Stimulated activated memory B cell treated with anti-CD40 and anti-IgM and Interleukin-4, amounts not matched to agents 10 μg/mL and 1 μg/mL and 100 μg/mL, for 72 hours (primary cell): ENCODE measurements around the gene OR10J5.
"Not testable (repeated sequence)": the region's sequence is repeated elsewhere in the genome, so short reads cannot be mapped to it uniquely, and the experiment has no call there.

ENCODE experiments used
- ATAC-seq: fragments of 150-1000 bp; cut with Tn5 transposase; 2 replicates; pipeline ENCODE4 v1.10.0; 2021
- H3K27ac Mint-ChIP-seq: one replicate; pipeline ENCODE4 v1.8.0; 2022; ENCODE audit warnings: mild to moderate bottlenecking, mixed read lengths
- H3K27me3 Mint-ChIP-seq: one replicate; pipeline ENCODE4 v1.8.0; 2022; ENCODE audit warnings: mixed read lengths
- H3K36me3 Mint-ChIP-seq: one replicate; pipeline ENCODE4 v1.8.0; 2022; ENCODE audit warnings: mixed read lengths
- H3K4me1 Mint-ChIP-seq: one replicate; pipeline ENCODE4 v1.8.0; 2022; ENCODE audit warnings: mixed read lengths
- H3K4me3 Mint-ChIP-seq: one replicate; pipeline ENCODE4 v1.8.0; 2022; ENCODE audit warnings: mild to moderate bottlenecking, moderate library complexity, mixed read lengths
- H3K9me3 Mint-ChIP-seq: one replicate; pipeline ENCODE4 v1.8.0; 2022; ENCODE audit warnings: mixed read lengths

Gene OR10J5, protein sequence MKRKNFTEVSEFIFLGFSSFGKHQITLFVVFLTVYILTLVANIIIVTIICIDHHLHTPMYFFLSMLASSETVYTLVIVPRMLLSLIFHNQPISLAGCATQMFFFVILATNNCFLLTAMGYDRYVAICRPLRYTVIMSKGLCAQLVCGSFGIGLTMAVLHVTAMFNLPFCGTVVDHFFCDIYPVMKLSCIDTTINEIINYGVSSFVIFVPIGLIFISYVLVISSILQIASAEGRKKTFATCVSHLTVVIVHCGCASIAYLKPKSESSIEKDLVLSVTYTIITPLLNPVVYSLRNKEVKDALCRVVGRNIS

GRCh38 chr1:159535907-159536306 is at the start of gene OR10J5:
TSS of gene OR10J5 (minus strand) at chr1:159536007. CDS start at chr1:159536007, 0 bp downstream.
- no peak for ATAC-seq
- Mint-ChIP-seq H3K9me3 (peaks cover 3% of the 10 kb centered on the region), H3K36me3 (no peaks in the 10 kb centered on the region), H3K27me3 (peaks cover 31% of the 10 kb centered on the region), H3K4me3 (no peak within 1 kb of the TSS), H3K4me1 (no peaks in the 10 kb centered on the region), H3K27ac (no peak within 1 kb of the TSS)

DNA sequence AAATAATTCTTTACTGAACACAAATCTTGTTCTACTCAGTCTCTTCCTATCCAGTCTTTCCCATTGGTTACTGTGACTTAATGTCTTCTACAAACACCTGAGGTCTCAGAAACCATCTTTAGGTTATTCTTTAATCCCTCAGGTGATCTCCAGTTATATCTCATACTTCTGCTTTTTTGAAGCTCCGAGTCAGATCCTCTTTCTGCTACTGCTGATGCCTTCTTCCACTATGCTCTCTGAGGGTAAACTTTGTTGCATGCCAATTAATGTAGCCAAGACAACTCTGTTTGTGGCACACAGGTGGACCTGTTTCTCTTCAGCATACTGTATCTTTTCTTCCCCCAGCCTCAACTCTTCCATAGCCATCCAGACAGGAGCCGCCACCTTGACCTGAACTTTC is 48.7 kb upstream of the OR10J5 start:
- no peak for ATAC-seq
- H3K36me3 Mint-ChIP-seq, result no peaks in the 10 kb centered on the region

DNA sequence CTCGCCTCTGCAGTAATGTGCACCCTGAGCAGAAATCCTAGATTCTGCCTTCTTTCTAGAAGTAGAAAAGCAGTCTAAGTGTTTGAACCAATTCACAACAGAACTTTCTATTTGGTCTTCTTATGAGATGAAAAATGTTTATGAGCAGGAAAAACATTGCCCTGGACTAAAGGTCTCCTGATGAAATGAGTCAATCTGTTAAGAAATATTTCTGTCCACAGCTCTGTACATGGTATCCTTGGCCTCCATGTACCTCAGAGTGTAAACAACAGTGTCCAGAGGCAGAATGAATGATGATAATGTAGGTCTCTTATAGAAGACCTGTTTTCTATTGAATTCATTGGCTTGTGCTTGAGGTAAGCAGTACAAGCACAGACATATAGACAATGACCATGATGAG is 45.6 kb upstream of the OR10J5 start:
- Mint-ChIP-seq H3K36me3 (no peaks in the 10 kb centered on the region), H3K27ac (no peak overlapping the region), H3K9me3 (peaks cover 3% of the 10 kb centered on the region), H3K27me3 (peaks cover 39% of the 10 kb centered on the region), H3K4me1 (no peaks in the 10 kb centered on the region), H3K4me3 (no peak overlapping the region)
- no peak for ATAC-seq

More for the DNA sequence above, 48.7 kb upstream of the OR10J5 start:
- Mint-ChIP-seq H3K4me1 (no peaks in the 10 kb centered on the region), H3K27ac (no peak overlapping the region), H3K4me3 (no peak overlapping the region), H3K9me3 (peaks cover 3% of the 10 kb centered on the region), H3K27me3 (peaks cover 27% of the 10 kb centered on the region)

DNA sequence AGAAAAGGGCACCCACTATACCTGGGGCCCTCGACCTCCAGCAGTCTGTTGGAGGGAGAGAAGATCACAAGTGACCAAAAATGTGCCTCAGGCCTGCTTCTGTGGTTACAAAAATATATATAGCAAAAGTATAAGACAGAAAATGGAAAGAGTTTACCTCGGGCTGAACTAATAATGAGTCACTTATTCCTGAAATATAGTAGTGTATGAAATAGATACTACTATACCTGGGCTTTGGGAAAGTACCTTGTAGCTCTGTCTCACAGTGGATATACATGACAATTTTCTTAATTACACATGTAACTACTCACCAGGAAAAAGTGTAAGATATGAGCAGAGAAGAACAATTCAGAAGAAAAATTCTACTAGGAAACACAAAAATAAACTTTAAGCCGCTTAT is 44.5 kb upstream of the OR10J5 start:
- ATAC-seq, result no peak
- no peak overlapping the region for H3K27ac Mint-ChIP-seq

DNA sequence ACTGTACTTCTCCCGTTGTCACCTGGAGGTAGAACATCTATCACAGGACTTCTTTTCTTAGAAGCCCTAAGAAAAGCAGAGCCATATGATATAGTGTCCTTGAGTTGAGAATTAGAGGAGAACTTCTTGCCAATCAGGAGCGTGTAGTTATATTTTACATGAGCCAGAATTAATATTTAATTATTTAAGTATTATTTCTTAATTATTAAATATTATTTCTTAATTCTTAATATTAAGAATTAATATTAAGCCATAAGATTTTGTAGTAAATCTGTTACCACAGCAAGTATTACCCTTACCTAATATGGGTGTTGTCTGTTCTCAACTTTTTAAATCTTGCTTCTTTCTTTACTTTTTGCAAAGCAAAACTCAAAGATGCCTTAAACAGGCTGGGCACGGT is 41.6 kb upstream of the OR10J5 start:
- no peaks in the 10 kb centered on the region for H3K4me1 Mint-ChIP-seq
- peaks cover 4% of the 10 kb centered on the region for H3K9me3 Mint-ChIP-seq
- H3K4me3 Mint-ChIP-seq, result no peak overlapping the region
- no peaks in the 10 kb centered on the region for H3K36me3 Mint-ChIP-seq
- peaks cover 47% of the 10 kb centered on the region for H3K27me3 Mint-ChIP-seq
- no peak for ATAC-seq
- H3K27ac Mint-ChIP-seq, result no peak overlapping the region

More for the DNA sequence above, 44.5 kb upstream of the OR10J5 start:
- Mint-ChIP-seq H3K9me3 (peaks cover 3% of the 10 kb centered on the region), H3K4me1 (no peaks in the 10 kb centered on the region), H3K27me3 (peaks cover 45% of the 10 kb centered on the region), H3K36me3 (no peaks in the 10 kb centered on the region), H3K4me3 (no peak overlapping the region)

GRCh38 chr1:159562680-159563079 is 26.9 kb upstream of the OR10J5 start:
- H3K9me3 Mint-ChIP-seq, result peaks cover 3% of the 10 kb centered on the region
- H3K4me3 Mint-ChIP-seq, result no peak overlapping the region
- H3K27ac Mint-ChIP-seq, result no peak overlapping the region
- H3K27me3 Mint-ChIP-seq, result no peaks in the 10 kb centered on the region
- H3K4me1 Mint-ChIP-seq, result no peaks in the 10 kb centered on the region
- no peak for ATAC-seq
- H3K36me3 Mint-ChIP-seq, result no peaks in the 10 kb centered on the region

GRCh38 chr1:159561497-159561896 is 25.7 kb upstream of the OR10J5 start:
- H3K4me3 Mint-ChIP-seq, result no peak overlapping the region
- no peaks in the 10 kb centered on the region for H3K4me1 Mint-ChIP-seq
- peaks cover 3% of the 10 kb centered on the region for H3K9me3 Mint-ChIP-seq
- no peaks in the 10 kb centered on the region for H3K27me3 Mint-ChIP-seq
- no peak for ATAC-seq
- H3K36me3 Mint-ChIP-seq, result no peaks in the 10 kb centered on the region
- H3K27ac Mint-ChIP-seq, result no peak overlapping the region

GRCh38 chr1:159560599-159560998 is 24.8 kb upstream of the OR10J5 start:
- Mint-ChIP-seq H3K36me3 (no peaks in the 10 kb centered on the region), H3K9me3 (peaks cover 3% of the 10 kb centered on the region), H3K4me3 (no peak overlapping the region), H3K27me3 (no peaks in the 10 kb centered on the region), H3K27ac (no peak overlapping the region), H3K4me1 (no peaks in the 10 kb centered on the region)
- ATAC-seq, result no peak

- Mint-ChIP-seq H3K9me3 (peaks cover 3% of the 10 kb centered on the region), H3K4me1 (no peaks in the 10 kb centered on the region), H3K36me3 (no peaks in the 10 kb centered on the region), H3K4me3 (no peak overlapping the region), H3K27me3 (peaks cover 3% of the 10 kb centered on the region), H3K27ac (no peak overlapping the region)
- no peak for ATAC-seq
Observed at GRCh38 chr1:159556931-159557369, 21.1 kb upstream of the OR10J5 start.

- Mint-ChIP-seq H3K4me1 (no peaks in the 10 kb centered on the region), H3K27me3 (peaks cover 20% of the 10 kb centered on the region), H3K4me3 (no peak overlapping the region), H3K9me3 (peaks cover 3% of the 10 kb centered on the region), H3K27ac (no peak overlapping the region), H3K36me3 (no peaks in the 10 kb centered on the region)
- ATAC-seq, result no peak
Observed at GRCh38 chr1:159554696-159555095, 18.9 kb upstream of the OR10J5 start.

DNA sequence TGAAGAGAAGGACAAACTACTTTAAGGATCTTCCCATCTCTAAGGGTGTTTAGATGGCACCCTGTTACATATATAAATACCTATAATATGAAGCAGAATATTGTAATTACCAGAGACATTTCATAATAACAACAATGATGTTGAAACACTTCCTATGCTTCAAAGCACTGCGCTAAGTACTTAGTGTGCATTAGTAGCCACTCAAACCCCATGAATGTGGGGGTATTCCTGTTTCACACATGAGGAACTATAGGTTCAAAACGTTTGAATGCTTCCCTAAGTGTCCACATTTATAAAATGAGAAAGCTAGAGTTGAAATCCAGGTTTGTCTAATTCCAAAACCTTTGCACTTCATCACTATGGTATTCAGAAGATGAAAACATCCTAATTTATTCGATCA is 18.5 kb upstream of the OR10J5 start:
- ATAC-seq, result no peak
- H3K27ac Mint-ChIP-seq, result no peak overlapping the region
- H3K4me1 Mint-ChIP-seq, result no peaks in the 10 kb centered on the region
- peaks cover 24% of the 10 kb centered on the region for H3K27me3 Mint-ChIP-seq
- no peak overlapping the region for H3K4me3 Mint-ChIP-seq
- H3K36me3 Mint-ChIP-seq, result no peaks in the 10 kb centered on the region
- H3K9me3 Mint-ChIP-seq, result peaks cover 3% of the 10 kb centered on the region

DNA sequence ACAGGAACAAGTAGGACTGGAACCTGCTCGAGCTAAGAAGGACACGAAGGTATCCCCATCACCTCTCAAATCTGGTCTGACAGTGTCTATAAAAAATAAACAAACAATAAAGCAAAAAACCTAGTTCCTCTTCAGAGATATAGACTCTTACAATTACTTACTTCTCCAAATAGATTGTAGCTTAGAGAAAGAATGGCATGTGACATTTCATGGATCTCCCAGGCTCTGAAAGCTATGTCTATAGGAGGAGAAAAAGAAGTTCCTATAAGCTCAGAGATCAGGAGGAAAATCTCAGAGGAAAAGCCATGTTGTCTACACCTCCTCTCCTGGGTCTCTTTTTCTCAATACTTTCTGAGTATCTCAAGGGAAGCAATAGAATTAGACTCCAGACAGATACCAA is 12.3 kb upstream of the OR10J5 start:
- ATAC-seq, result no peak
- Mint-ChIP-seq H3K4me1 (no peaks in the 10 kb centered on the region), H3K9me3 (peaks cover 2% of the 10 kb centered on the region), H3K27ac (no peak overlapping the region), H3K4me3 (no peak overlapping the region), H3K36me3 (no peaks in the 10 kb centered on the region), H3K27me3 (peaks cover 44% of the 10 kb centered on the region)

- ATAC-seq, result no peak
- Mint-ChIP-seq H3K9me3 (peaks cover 7% of the 10 kb centered on the region), H3K4me1 (no peaks in the 10 kb centered on the region), H3K27me3 (peaks cover 26% of the 10 kb centered on the region), H3K27ac (no peak overlapping the region), H3K4me3 (no peak overlapping the region), H3K36me3 (no peaks in the 10 kb centered on the region)
Observed at GRCh38 chr1:159532922-159533321, 2.9 kb downstream of the OR10J5 start.

GRCh38 chr1:159524792-159525191 is 11.0 kb downstream of the OR10J5 start:
- H3K27ac Mint-ChIP-seq, H3K4me1 Mint-ChIP-seq, ATAC-seq, H3K27me3 Mint-ChIP-seq, H3K4me3 Mint-ChIP-seq, H3K36me3 Mint-ChIP-seq: not testable (repeated sequence)
- peaks cover 10% of the 10 kb centered on the region for H3K9me3 Mint-ChIP-seq

DNA sequence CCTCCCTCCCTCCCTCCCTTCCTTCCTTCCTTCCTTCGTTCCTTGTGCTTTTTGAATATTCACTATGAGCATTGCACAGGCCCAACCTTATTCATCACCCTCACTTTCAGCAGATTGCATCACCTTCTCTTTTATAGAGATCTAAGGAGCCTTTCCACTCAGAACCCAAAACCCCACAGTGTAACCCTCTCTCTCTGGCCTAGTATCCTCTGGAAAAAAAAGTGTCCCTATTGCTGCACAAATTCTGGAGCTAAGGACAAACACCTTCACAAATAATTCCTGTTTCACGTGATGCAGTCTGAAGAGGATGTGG is 25.6 kb downstream of the OR10J5 start:
- peaks cover 9% of the 10 kb centered on the region for H3K9me3 Mint-ChIP-seq
- no peaks in the 10 kb centered on the region for H3K4me1 Mint-ChIP-seq
- peaks cover 22% of the 10 kb centered on the region for H3K27me3 Mint-ChIP-seq
- H3K4me3 Mint-ChIP-seq, result no peak overlapping the region
- H3K27ac Mint-ChIP-seq, result no peak overlapping the region
- H3K36me3 Mint-ChIP-seq, result peaks cover 5% of the 10 kb centered on the region
- no peak for ATAC-seq

GRCh38 chr1:159509440-159510228 is 26.2 kb downstream of the OR10J5 start:
- H3K36me3 Mint-ChIP-seq, result peaks cover 5% of the 10 kb centered on the region
- ATAC-seq, result peak; percentile 34
- H3K27ac Mint-ChIP-seq, result no peak overlapping the region
- H3K27me3 Mint-ChIP-seq, result peaks cover 20% of the 10 kb centered on the region
- H3K9me3 Mint-ChIP-seq, result peaks cover 9% of the 10 kb centered on the region
- H3K4me3 Mint-ChIP-seq, result no peak overlapping the region
- no peaks in the 10 kb centered on the region for H3K4me1 Mint-ChIP-seq
